VCaP (cell line): Measurements from ENCODE around the gene SYNPO2.

Source experiments
- H3K27ac ChIP-seq: fragments of 450-650 bp; 2 replicates; pipeline ENCODE4 v1.5.1; 2017
- TF ChIP-seq, protein P1 (sequence below): fragments of 450-650 bp; conservative IDR thresholded peaks from 2 replicates; pipeline ENCODE4 v1.5.1; 2017; ENCODE audit warnings: mild to moderate bottlenecking, moderate library complexity

The SYNPO2 gene

DNA sequence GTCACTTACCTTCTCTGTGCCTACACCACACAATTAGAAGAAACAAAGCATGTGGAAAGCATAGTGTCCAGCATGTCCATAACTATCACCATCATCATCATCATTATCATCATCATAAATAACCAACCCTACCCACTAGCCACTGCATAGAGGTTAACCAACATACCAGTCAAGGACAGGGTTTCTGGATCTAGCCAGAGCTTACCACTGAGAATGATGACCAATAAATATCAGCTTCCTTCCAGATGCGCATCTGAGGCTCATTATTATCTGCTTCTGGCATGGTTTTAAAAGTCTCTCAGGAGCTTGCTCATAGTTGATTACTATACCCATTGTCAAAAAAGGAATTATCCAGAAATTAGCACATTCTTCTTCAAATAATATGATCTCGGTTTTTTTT, 221.5 kb downstream of the SYNPO2 start:
- TF ChIP-seq, protein P1, sequence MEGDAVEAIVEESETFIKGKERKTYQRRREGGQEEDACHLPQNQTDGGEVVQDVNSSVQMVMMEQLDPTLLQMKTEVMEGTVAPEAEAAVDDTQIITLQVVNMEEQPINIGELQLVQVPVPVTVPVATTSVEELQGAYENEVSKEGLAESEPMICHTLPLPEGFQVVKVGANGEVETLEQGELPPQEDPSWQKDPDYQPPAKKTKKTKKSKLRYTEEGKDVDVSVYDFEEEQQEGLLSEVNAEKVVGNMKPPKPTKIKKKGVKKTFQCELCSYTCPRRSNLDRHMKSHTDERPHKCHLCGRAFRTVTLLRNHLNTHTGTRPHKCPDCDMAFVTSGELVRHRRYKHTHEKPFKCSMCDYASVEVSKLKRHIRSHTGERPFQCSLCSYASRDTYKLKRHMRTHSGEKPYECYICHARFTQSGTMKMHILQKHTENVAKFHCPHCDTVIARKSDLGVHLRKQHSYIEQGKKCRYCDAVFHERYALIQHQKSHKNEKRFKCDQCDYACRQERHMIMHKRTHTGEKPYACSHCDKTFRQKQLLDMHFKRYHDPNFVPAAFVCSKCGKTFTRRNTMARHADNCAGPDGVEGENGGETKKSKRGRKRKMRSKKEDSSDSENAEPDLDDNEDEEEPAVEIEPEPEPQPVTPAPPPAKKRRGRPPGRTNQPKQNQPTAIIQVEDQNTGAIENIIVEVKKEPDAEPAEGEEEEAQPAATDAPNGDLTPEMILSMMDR: no peak

More for the DNA sequence above, 221.5 kb downstream of the SYNPO2 start:
- H3K27ac ChIP-seq: no peak overlapping the region
